GM12891 (cell line): ENCODE data around the gene CHRNB1.
A peak's percentile ranks its signal among the peaks of the same experiment; 100 is the strongest.

Experiments
- DNase-seq: peaks from one replicate; pipeline ENCODE4 v3.0.0; 2011; ENCODE audit warnings: low spot score; ENCODE audit not compliant: insufficient read length
- FAIRE-seq: peaks from 2 replicates; lab custom pipeline; 2011; peaks lifted over from hg19 to GRCh38; lab: Jason Lieb, UNC
- PAX5 ChIP-seq: IDR thresholded peaks from 2 replicates; pipeline ENCODE4 v1.6.1; 2011; ENCODE audit warnings: low read length, moderate library complexity, mild to moderate bottlenecking; ENCODE audit not compliant: insufficient read depth, severe bottlenecking
- POLR2A ChIP-seq: IDR thresholded peaks from 2 replicates; pipeline ENCODE4 v1.6.1; 2011; ENCODE audit warnings: low read depth, low read length, control low read depth
- POLR2AphosphoS5 ChIP-seq: IDR thresholded peaks from 2 replicates; pipeline ENCODE4 v1.6.1; 2011; ENCODE audit warnings: low read depth, low read length, control low read depth
- POU2F2 ChIP-seq: IDR thresholded peaks from 2 replicates; pipeline ENCODE4 v1.6.1; 2011; ENCODE audit warnings: low read depth, mild to moderate bottlenecking, control low read depth, low read length, moderate library complexity
- SPI1 ChIP-seq: IDR thresholded peaks from 2 replicates; pipeline ENCODE4 v1.6.1; 2011; ENCODE audit warnings: low read depth, low read length, control low read depth
- TAF1 ChIP-seq: IDR thresholded peaks from 2 replicates; pipeline ENCODE4 v1.6.1; 2011; ENCODE audit warnings: low read depth, low read length, control low read depth

Gene CHRNB1

DNA sequence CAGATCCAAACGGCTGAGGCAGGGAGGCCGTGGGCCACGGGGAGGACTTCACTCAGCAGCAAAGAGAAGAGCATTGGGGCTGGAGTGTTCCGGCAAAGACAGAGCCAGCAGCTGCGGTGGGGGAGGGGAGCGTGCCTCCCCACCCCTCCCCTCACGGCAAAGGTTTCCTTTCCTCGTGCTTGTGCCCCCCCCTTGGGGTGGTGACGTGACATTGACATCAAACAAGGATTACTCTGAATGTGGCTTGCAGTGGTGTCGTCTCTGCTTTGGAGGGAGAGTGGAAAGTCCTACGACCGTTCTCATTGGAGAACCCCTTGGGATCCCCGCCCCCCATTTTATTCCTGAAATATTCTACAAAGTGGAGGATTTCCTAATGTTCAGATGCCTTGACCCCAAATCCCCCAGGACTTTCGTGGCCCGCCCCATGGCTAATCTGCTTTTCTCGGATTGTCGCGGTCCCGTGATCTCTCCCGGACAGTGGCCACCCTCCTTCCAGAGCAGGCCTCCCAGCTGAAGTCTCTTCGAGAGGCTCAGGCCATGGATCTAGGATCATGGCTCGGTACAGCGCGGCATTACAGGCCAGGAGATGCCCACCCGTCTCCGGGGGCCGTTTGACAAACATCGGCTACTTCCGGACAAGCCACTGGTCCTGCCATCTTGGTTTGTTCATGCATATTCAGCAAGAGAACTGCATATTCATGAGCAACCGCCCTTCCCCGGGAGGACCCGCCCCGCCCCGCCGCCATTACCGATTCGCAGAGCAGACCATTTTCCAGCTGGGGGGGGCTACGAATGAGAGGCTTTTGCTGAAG lies 38.6 kb downstream of the CHRNB1 start:
- FAIRE-seq (peak; percentile 94), DNase-seq (peak; percentile 78)
- no peak; the same call in none of the 2 replicates for TF ChIP-seq POLR2A
- peak; percentile 67; the same call in 1 of the 2 replicates for TF ChIP-seq TAF1
- peak; percentile 100 for TF ChIP-seq POU2F2

GRCh38 chr17:7484067-7484918 lies 39.4 kb downstream of the CHRNB1 start, which contains the start of gene POLR2A:
POLR2A (plus strand) TSS chr17:7484366.
- FAIRE-seq (peak; percentile 99), DNase-seq (peak; percentile 97)

DNA sequence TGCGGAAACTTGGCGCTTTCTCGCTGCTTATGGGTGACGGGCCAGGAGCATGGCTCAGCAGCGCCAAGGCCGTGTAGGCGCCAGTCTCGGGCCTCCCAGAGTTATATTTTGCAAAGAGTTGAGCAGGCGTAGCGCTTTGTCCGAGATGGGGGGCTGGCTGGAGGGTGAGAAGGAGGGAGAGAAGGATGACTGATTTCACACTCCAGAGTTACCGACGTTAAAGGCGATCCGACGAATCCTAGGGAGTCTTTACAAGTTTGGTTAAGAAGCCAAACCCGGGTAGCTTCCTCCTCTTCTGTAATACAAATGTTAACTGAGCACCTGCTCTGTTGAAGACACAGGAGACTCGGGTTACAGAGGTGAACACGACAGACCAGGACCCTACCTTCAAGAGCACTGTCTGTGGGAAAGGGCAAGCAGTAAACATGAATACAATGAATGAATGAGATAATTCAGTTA lies 40.1 kb downstream of the CHRNB1 start:
- DNase-seq (no peak), FAIRE-seq (no peak)
- TF ChIP-seq POLR2A (no peak), TAF1 (no peak), PAX5 (no peak), POU2F2 (no peak), SPI1 (no peak), POLR2AphosphoS5 (no peak)

More at GRCh38 chr17:7484067-7484918, 39.4 kb downstream of the CHRNB1 start, which contains the start of gene POLR2A:
- TF ChIP-seq POU2F2 (peak; percentile 100), POLR2A (peak; percentile 100), TAF1 (peak; percentile 100), SPI1 (peak; percentile 1; the same call in 1 of the 2 replicates), POLR2AphosphoS5 (peak; percentile 100), PAX5 (peak; percentile 5)

- TF ChIP-seq SPI1 = no peak
- no peak for TF ChIP-seq POU2F2
- TF ChIP-seq POLR2A = no peak
- TF ChIP-seq TAF1 = no peak
- no peak for TF ChIP-seq PAX5
- TF ChIP-seq POLR2AphosphoS5 = no peak
- DNase-seq (no peak), FAIRE-seq (peak; percentile 33)
These were observed 41.3 kb downstream of the CHRNB1 start for GRCh38 chr17:7486181-7486580.

- TF ChIP-seq POU2F2 (no peak), TAF1 (no peak), SPI1 (no peak), PAX5 (no peak), POLR2AphosphoS5 (no peak), POLR2A (no peak)
- no peak for FAIRE-seq
- no peak for DNase-seq
These were observed 45.3 kb downstream of the CHRNB1 start for GRCh38 chr17:7490144-7490543.

DNA sequence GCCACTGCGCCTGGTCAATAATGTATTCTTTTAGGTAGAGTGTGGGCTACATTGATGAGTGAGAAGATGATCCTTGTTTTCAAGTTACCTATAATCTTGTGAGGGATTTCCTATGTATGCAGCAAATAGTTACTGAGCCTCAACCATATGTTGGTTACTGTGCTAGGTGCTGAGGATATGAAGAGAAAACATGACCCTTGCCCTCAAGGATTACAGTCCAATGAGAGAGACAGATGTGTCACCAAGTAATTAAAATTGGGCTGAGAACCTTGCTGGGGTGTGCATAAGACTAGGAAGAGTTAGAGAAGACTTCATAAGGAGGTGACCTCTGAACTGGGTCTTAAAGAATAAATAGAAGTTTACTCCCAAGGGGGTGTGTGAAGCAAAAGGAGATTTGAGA lies 46.7 kb downstream of the CHRNB1 start:
- no peak for FAIRE-seq
- DNase-seq = no peak
- no peak for TF ChIP-seq POLR2AphosphoS5

DNA sequence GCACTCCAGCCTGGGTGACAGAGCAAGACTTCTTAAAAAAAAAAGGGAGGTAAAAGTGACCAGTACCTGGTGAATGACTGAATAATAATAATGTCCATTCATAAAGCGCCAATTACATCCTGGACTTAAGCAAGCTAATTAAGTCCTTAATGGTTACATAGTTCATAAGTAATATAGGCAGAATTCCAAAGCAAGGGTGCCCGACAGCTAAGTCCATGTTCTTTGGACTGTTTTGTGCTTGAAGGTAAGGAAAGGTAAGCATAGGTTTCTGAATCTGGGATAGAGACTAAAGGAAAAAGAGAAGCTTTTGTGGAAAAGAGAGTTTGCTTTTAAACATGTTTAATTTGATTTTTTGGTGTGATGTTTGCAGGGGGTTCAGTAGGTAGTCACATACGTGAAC lies 49.1 kb downstream of the CHRNB1 start:
- FAIRE-seq = no peak
- no peak for TF ChIP-seq TAF1
- TF ChIP-seq POLR2AphosphoS5 = no peak
- no peak for DNase-seq

GRCh38 chr17:7495906-7496434 lies 51.1 kb downstream of the CHRNB1 start:
- DNase-seq = no peak
- no peak for FAIRE-seq

GRCh38 chr17:7496470-7497183 lies 51.8 kb downstream of the CHRNB1 start:
- TF ChIP-seq TAF1 (no peak), SPI1 (no peak), POU2F2 (no peak), POLR2A (0 out of 2 replicates have a peak, but pooled peaks have one; percentile 14), POLR2AphosphoS5 (0 out of 2 replicates have a peak, but pooled peaks have one; percentile 31), PAX5 (no peak)
- DNase-seq (no peak), FAIRE-seq (no peak)

More at GRCh38 chr17:7495906-7496434, 51.1 kb downstream of the CHRNB1 start:
- TF ChIP-seq PAX5 = no peak
